ENCODE results near the gene WEE2. TPM values are rescaled to one million over a fixed set of nuclear protein-coding genes. Genes with fewer than 3 reads are reported as not detected.

Gene WEE2
- polyA plus RNA-seq, 1 experiment, result not detected

GRCh38 chr7:141665208-141666035, 42.7 kb upstream of the WEE2 start:
- Histone ChIP-seq H3K9me3 (ENCODE audit: control insufficient read depth, insufficient read depth, low read length) (no peaks in the 10 kb centered on the region), H3K27ac (ENCODE audit: low read depth, low read length) (no peak overlapping the region), H3K4me3 (ENCODE audit: low read depth, low read length) (no peak overlapping the region), H3K27me3 (ENCODE audit: control insufficient read depth, insufficient read depth, low read length) (no peaks in the 10 kb centered on the region)
- ChIA-PET CTCF (no interaction called here), POLR2A (no interaction called here)
- no peak for TF ChIP-seq CTCF (IDR thresholded peaks at IDR 0.05; ENCODE audit: low read depth, low read length)
- DNase-seq (ENCODE audit: low read depth, low spot score), result no peak

- Histone ChIP-seq H3K27ac (ENCODE audit: low read depth, low read length) (no peak overlapping the region), H3K27me3 (ENCODE audit: control insufficient read depth, insufficient read depth, low read length) (no peaks in the 10 kb centered on the region), H3K4me3 (ENCODE audit: low read depth, low read length) (no peak overlapping the region), H3K9me3 (ENCODE audit: control insufficient read depth, insufficient read depth, low read length) (no peaks in the 10 kb centered on the region)
- DNase-seq (ENCODE audit: low read depth, low spot score), result no peak
- ChIA-PET CTCF (no interaction called here), POLR2A (no interaction called here)
- no peak for TF ChIP-seq CTCF (IDR thresholded peaks at IDR 0.05; ENCODE audit: low read depth, low read length)
These were observed 42.1 kb upstream of the WEE2 start for GRCh38 chr7:141666071-141666470.

GRCh38 chr7:141668853-141669252, 39.3 kb upstream of the WEE2 start:
- no peaks in the 10 kb centered on the region for H3K27me3 ChIP-seq (ENCODE audit: control insufficient read depth, insufficient read depth, low read length)
- no peak for DNase-seq (ENCODE audit: low read depth, low spot score)
- H3K9me3 ChIP-seq (ENCODE audit: control insufficient read depth, insufficient read depth, low read length), result no peaks in the 10 kb centered on the region
- ChIA-PET CTCF (interaction anchor here (0.7 to 2.0 kb wide), 5 partner anchors 8 to 69 kb away, joined by 3 to 9 read pairs (median 7); partner anchors contain the start of gene SSBP1), POLR2A (no interaction called here)
- TF ChIP-seq CTCF (IDR thresholded peaks at IDR 0.05; ENCODE audit: low read depth, low read length), result no peak
- no peak overlapping the region for H3K4me3 ChIP-seq (ENCODE audit: low read depth, low read length)
- no peak overlapping the region for H3K27ac ChIP-seq (ENCODE audit: low read depth, low read length)

- H3K27me3 ChIP-seq (ENCODE audit: control insufficient read depth, insufficient read depth, low read length), result no peaks in the 10 kb centered on the region
- ChIA-PET CTCF (interaction anchor here (1.5 kb wide), 1 partner anchor 22 kb away, joined by 7 read pairs; no protein-coding TSS in a partner anchor), POLR2A (no interaction called here)
- TF ChIP-seq CTCF (IDR thresholded peaks at IDR 0.05; ENCODE audit: low read depth, low read length), result no peak
- peaks cover 3% of the 10 kb centered on the region; the same call in 1 of the 2 replicates for H3K9me3 ChIP-seq (ENCODE audit: control insufficient read depth, insufficient read depth, low read length)
- H3K27ac ChIP-seq (ENCODE audit: low read depth, low read length), result no peak overlapping the region
- no peak overlapping the region for H3K4me3 ChIP-seq (ENCODE audit: low read depth, low read length)
- DNase-seq (ENCODE audit: low read depth, low spot score), result no peak
These were observed 36.3 kb upstream of the WEE2 start for GRCh38 chr7:141671705-141672496.

DNA sequence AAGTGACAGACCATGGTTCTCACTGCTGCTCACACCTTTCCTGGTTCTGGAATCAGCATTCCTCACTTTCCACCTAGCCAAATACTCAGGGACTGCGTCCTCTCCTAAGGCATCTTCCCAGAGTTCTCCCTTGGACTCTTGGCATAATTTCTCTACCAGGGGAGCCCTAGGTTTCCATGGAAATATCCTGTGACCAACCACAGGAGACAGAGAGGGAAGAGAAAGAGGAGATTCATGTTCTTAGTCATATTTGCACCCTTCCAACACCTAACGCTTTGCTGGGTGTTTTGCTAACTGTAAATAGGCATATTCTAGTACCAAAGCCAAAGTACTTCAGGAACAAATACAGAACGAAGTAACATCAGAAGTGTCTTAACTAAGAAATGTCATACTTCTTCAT, 34.8 kb upstream of the WEE2 start:
- TF ChIP-seq CTCF (IDR thresholded peaks at IDR 0.05; ENCODE audit: low read depth, low read length), result no peak
- H3K9me3 ChIP-seq (ENCODE audit: control insufficient read depth, insufficient read depth, low read length), result peaks cover 3% of the 10 kb centered on the region; the same call in 1 of the 2 replicates
- no peak for DNase-seq (ENCODE audit: low read depth, low spot score)
- H3K4me3 ChIP-seq (ENCODE audit: low read depth, low read length), result no peak overlapping the region
- H3K27me3 ChIP-seq (ENCODE audit: control insufficient read depth, insufficient read depth, low read length), result no peaks in the 10 kb centered on the region
- ChIA-PET CTCF (interaction anchor here (0.5 to 1.5 kb wide), 3 partner anchors 19 to 123 kb away, joined by 3 to 7 read pairs (median 4); no protein-coding TSS in a partner anchor), POLR2A (no interaction called here)
- H3K27ac ChIP-seq (ENCODE audit: low read depth, low read length), result no peak overlapping the region

Measured in AG04450 (cell line).